Medulla oblongata (tissue), 1 donor: Measurements from ENCODE around the gene HMG20A.
A peak's percentile ranks its signal among the peaks of the same experiment; 100 is the strongest.

Source experiments
- DNase-seq: peaks from one replicate; pipeline ENCODE4 v3.0.0-alpha.2; 2015; ENCODE audit errors: extremely low spot score

Gene HMG20A

GRCh38 chr15:77476995-77477394 is 56.3 kb downstream of the HMG20A start:
- DNase-seq, result no peak

DNA sequence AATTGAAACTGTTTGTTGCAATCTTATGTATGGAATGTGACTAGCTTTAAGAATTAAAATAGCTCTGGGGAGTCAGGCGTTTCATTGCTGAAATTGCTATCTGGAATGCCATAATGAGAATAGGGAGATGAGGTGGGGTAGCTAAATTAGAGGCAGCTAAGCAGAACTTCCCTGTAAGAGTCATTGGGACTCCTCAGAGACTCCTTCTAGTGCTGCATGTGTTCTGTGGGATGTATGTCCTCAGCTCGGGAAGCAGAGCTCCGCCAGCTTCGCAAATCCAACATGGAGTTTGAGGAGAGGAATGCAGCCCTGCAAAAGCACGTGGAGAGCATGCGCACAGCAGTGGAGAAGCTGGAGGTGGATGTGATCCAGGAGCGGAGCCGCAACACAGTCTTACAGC is 57.4 kb downstream of the HMG20A start:
- DNase-seq, result no peak

GRCh38 chr15:77479015-77479414 is 58.3 kb downstream of the HMG20A start:
- DNase-seq, result no peak

- DNase-seq, result no peak
Observed at GRCh38 chr15:77480859-77481633, 60.4 kb downstream of the HMG20A start.

DNA sequence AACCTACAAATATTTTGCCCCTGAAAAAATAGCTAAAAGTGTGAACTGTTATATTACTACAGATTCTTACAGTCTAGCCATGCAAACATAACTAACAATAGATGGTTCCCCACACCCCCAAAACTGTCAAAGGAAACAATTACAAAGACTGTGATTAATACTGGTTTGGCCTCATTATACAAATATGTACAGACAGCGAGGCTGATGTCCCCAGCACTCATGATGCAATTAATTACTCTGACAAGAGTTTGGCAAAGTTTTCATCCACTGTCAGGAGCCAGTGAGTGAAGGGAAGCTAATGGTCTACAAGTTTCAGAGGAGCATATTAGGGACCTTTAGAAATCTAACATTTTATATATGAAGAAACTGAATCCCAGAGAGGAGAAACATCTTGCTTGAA is 61.0 kb downstream of the HMG20A start:
- no peak for DNase-seq

GRCh38 chr15:77482570-77482969 is 61.9 kb downstream of the HMG20A start:
- no peak for DNase-seq

- DNase-seq, result no peak
Observed at GRCh38 chr15:77483425-77484140, 62.9 kb downstream of the HMG20A start.

DNA sequence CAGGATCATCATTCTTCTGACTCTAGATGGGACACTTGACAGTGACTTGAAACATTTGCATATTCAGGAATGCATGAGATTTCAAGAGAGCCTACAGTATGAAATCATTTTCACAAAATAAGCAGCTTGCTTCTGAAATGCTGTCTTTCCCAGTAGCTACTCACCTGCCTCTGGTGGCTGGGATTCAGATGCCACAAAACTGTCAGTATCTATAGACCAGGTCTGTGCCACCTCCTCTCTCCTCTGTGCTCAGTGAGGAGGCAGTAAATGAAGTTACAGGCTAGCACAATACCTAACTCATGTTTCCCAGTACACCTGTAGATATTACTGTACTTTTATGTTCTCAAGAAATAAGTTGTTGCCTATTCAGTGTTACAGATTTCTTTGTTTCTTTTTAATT is 64.3 kb downstream of the HMG20A start:
- DNase-seq, result no peak

- DNase-seq, result no peak
Observed at GRCh38 chr15:77486542-77487468, 66.1 kb downstream of the HMG20A start.

GRCh38 chr15:77487469-77487842 is 66.8 kb downstream of the HMG20A start:
- DNase-seq, result no peak

DNA sequence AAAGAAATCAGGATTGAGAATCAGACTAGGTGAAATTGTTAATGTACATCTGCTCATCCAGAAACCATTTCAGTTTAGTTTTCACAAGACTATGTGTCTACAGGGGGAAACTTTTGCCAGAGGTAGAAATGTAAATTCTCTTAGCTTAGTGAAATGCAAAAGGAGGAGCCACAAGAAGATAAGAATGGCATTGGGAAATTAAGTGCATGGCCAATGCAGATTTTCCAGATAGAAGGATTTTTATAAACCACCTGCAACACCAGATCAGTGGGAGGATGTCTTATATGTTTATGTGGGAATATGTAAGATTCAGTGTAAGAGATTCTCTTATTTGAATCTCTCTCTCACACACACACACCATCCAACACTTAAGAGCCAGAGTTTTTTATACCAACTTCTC is 67.2 kb downstream of the HMG20A start:
- DNase-seq, result no peak

GRCh38 chr15:77489647-77490046 is 69.0 kb downstream of the HMG20A start:
- DNase-seq, result no peak

DNA sequence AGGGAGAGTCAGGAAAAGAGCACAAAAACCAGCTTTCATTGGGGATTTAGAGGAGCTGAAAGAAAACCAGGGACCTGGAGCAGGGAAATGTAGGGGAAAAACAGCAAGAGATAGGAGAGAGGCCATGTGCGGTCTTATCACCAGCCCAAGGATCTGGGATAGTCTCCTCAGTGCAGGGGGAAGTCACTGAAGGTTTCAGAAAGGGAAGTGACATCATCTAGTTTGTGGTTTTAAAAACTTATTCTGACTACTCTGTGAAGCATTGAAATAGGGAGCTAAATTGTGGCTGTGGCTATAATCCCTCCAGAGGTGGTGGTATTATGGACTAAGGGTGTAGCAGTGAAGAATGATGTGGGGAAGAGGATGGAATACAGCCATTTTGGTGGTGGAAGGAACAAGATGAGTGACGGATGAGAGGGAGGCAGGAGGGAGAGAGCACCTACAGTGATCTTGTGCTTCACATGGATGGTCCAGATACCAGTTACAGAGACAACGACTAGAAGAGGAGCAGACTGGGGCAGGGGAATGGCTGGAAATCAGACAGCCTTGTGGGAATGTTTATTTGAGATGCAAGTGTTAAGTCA is 72.7 kb downstream of the HMG20A start:
- peak; percentile 21 for DNase-seq

- no peak for DNase-seq
Observed at GRCh38 chr15:77494073-77494867, 73.6 kb downstream of the HMG20A start.

GRCh38 chr15:77494964-77495363 is 74.3 kb downstream of the HMG20A start:
- no peak for DNase-seq

DNA sequence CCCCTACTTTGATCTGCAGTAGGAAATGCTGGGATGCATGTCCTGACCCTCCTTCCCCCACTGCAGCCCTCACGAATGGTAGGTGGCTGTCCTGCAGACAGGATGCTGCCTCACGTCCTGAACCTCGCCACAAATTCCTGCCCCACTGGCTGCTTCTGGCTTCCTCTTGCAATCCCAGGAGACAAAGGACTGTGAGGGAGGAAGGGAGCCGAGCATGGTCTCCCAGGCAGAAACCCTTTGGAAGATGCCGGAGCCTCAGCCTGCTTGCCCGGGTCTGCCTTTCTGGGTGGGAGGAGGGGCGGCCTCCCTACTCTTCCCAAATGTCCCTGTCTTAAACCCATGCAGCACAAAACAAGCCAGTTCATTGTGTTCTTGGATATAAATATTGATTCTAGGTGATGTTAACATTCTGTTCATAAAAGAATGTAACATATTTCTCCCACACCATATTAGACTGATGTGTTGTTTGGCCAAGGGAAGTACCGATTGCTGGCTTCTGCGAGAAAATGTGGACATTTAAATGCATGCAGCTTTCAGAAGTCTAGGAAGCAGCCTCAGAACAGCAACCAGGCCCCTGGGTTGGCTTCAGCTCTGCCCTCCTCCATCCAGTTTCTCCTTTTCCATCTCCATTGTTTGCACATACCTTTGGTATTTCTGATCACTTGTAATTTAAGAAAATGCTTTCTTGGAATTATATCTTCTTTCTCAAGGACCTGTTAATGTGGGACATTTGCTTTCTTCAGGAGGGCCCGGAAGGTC is 75.3 kb downstream of the HMG20A start:
- no peak for DNase-seq

- peak; percentile 84 for DNase-seq
Observed at GRCh38 chr15:77496715-77497109, 76.0 kb downstream of the HMG20A start.

DNA sequence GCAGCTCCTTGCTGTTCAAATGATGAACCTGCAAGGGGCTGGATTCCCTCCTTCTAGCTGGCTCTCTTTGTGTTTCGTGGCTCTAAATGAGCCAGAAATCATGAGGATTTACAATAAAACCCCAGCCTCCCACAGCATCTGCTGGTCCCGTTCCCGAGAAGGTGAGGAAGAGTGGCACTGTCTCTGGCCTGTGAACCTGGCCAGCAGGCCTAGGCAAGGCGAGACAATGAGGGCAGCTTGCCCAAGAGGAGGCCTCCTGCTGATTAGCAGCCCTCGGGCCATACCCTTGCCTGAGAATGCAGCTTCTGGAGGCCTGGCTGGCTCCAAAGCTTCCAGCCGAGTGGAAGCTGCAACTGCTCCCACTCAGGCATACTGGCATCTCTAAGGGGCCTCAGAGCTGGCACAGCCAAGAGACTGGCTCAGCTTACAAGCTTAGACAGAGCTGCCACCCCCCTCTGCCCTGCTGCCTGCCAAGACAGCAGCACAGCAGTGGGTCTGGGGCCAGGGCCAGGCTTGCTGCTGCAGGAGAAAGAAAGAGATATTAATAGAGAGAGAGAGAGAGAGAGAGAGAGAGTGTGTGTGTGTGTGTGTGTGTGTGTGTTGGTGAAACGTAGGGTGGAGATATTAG is 76.5 kb downstream of the HMG20A start:
- DNase-seq, result peak; percentile 91

GRCh38 chr15:77497942-77498361 is 77.3 kb downstream of the HMG20A start:
- DNase-seq, result peak; percentile 75
